ENCODE data around the gene PPIF. TPM values are rescaled to one million over a fixed set of nuclear protein-coding genes. Genes with fewer than 3 reads are reported as not detected.

The PPIF gene
- total RNA-seq, 1 experiment from 2014 or later: 59.0 TPM

GRCh38 chr10:79345241-79346011, 1.8 kb upstream of the PPIF start:
- Histone ChIP-seq H3K27ac (ENCODE audit: low read length) (no peak overlapping the region), H3K36me3 (ENCODE audit: control insufficient read depth, insufficient read depth, low read length) (0 out of 2 replicates have a peak, but pooled peaks cover 2% of the 10 kb centered on the region), H3K27me3 (ENCODE audit: control insufficient read depth, insufficient read depth, low read length) (no peaks in the 10 kb centered on the region), H3K9me3 (ENCODE audit: control insufficient read depth, insufficient read depth, low read depth, low read length) (no peaks in the 10 kb centered on the region), H3K4me1 (ENCODE audit: control insufficient read depth, insufficient read depth, low read length) (peaks cover 14% of the 10 kb centered on the region), H3K4me3 (ENCODE audit: low read depth in 2 of 2, low read length in 2 of 2) (no peak overlapping the region)
- no peak for ATAC-seq
- CTCF ChIA-PET: interaction anchor here (0.6 kb wide), 1 partner anchor 36 kb away, joined by 4 read pairs; no protein-coding TSS in a partner anchor
- DNase-seq (ENCODE audit: low read depth, low spot score): no peak
- TF ChIP-seq POLR2AphosphoS5 (IDR thresholded peaks at IDR 0.05; ENCODE audit: low read depth, low read length): no peak
- TF ChIP-seq TCF7L2 (IDR thresholded peaks at IDR 0.05; ENCODE audit: low read depth, low read length): no peak
- no peak for TF ChIP-seq SIN3A (IDR thresholded peaks at IDR 0.05; ENCODE audit: borderline replicate concordance, insufficient read depth, low read depth, low read length)
- TF ChIP-seq CTCF (IDR thresholded peaks at IDR 0.05): no peak
- no peak for TF ChIP-seq REST (IDR thresholded peaks at IDR 0.05; ENCODE audit: insufficient read depth in 1 of 2, low read depth in 2 of 2, low read length in 1 of 2)
- POLR2A ChIA-PET: interaction anchor here (0.5 kb wide), 1 partner anchor 13 kb away, joined by 7 read pairs; no protein-coding TSS in a partner anchor
- in situ Hi-C loops (cut with HindIII; ENCODE audit: low pct_unique_long_range_greater_than_20kb, low sequenced_read_pairs) (no loop called here), intact Hi-C loops (cut with micrococcal nuclease; ENCODE audit: unreplicated experiment) (no loop called here)
- no TSS peak for BruUV-seq (replicated peaks)

- TF ChIP-seq REST (IDR thresholded peaks at IDR 0.05; ENCODE audit: insufficient read depth in 1 of 2, low read depth in 2 of 2, low read length in 1 of 2) (no peak), TCF7L2 (IDR thresholded peaks at IDR 0.05; ENCODE audit: low read depth, low read length) (no peak), SIN3A (IDR thresholded peaks at IDR 0.05; ENCODE audit: borderline replicate concordance, insufficient read depth, low read depth, low read length) (no peak), CTCF (IDR thresholded peaks at IDR 0.05) (no peak), POLR2AphosphoS5 (IDR thresholded peaks at IDR 0.05; ENCODE audit: low read depth, low read length) (no peak)
- intact Hi-C loops (cut with micrococcal nuclease; ENCODE audit: unreplicated experiment) (no loop called here), in situ Hi-C loops (cut with HindIII; ENCODE audit: low pct_unique_long_range_greater_than_20kb, low sequenced_read_pairs) (no loop called here)
- no TSS peak for BruUV-seq (replicated peaks)
- H3K4me3 ChIP-seq (ENCODE audit: low read depth in 2 of 2, low read length in 2 of 2): no peak overlapping the region
- ChIA-PET CTCF (interaction anchor here (0.6 kb wide), 2 partner anchors 35 to 142 kb away, joined by 3 to 4 read pairs; no protein-coding TSS in a partner anchor), POLR2A (no interaction called here)
- ATAC-seq (no peak), DNase-seq (ENCODE audit: low read depth, low spot score) (no peak)
- no peaks in the 10 kb centered on the region for H3K27me3 ChIP-seq (ENCODE audit: control insufficient read depth, insufficient read depth, low read length)
- H3K36me3 ChIP-seq (ENCODE audit: control insufficient read depth, insufficient read depth, low read length): 0 out of 2 replicates have a peak, but pooled peaks cover 2% of the 10 kb centered on the region
- no peak overlapping the region for H3K27ac ChIP-seq (ENCODE audit: low read length)
- no peaks in the 10 kb centered on the region for H3K9me3 ChIP-seq (ENCODE audit: control insufficient read depth, insufficient read depth, low read depth, low read length)
- H3K4me1 ChIP-seq (ENCODE audit: control insufficient read depth, insufficient read depth, low read length): peaks cover 14% of the 10 kb centered on the region
These were observed 1.3 kb upstream of the PPIF start for GRCh38 chr10:79346012-79346340.

All from Panc1 (cell line).